Measurements from ENCODE around the gene SLCO2B1. TPM values are rescaled to one million over a fixed set of nuclear protein-coding genes. Genes with fewer than 3 reads are reported as not detected.

The SLCO2B1 gene
- total and polyA plus RNA-seq, 2 of the 8 experiments (the other 6 are each of a cell fraction or from before 2014, with no cell fraction given) = 0.03 TPM; not detected in 1

DNA sequence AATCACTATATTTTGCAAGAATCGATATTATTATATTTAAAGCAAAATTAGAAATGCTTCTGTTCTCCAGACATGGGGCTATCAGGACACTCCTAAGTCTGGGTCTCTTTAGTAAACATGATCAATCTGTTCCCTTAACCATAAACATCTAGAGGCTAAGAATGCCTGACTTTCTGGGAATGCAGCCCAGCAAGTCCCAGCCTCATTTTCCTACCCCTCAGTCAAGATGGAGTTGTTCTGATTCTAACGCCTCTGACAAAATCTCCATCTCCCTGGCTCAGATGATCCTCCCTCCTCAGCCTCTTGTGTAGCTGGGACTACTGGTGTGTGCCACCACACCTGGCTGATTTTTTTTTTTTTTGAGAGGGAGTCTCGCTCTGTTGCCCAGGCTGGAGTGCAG lies 35.0 kb downstream of the SLCO2B1 start (continued):
- TF ChIP-seq, protein P1, sequence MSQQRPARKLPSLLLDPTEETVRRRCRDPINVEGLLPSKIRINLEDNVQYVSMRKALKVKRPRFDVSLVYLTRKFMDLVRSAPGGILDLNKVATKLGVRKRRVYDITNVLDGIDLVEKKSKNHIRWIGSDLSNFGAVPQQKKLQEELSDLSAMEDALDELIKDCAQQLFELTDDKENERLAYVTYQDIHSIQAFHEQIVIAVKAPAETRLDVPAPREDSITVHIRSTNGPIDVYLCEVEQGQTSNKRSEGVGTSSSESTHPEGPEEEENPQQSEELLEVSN (IDR thresholded peaks at IDR 0.05) = no peak

All from H1 (cell line).